DMS53 treated with DMSO at 0.1 percent for 48 hours (cell line): ENCODE data around the gene B4GALT1.
"Not testable (repeated sequence)": the region's sequence is repeated elsewhere in the genome, so short reads cannot be mapped to it uniquely, and the experiment has no call there.

Experiments used
- DNase-seq: peaks from one replicate; lab custom pipeline; 2025; ENCODE audit not compliant: unreplicated experiment; lab: John Stamatoyannopoulos, UW

Gene B4GALT1

DNA sequence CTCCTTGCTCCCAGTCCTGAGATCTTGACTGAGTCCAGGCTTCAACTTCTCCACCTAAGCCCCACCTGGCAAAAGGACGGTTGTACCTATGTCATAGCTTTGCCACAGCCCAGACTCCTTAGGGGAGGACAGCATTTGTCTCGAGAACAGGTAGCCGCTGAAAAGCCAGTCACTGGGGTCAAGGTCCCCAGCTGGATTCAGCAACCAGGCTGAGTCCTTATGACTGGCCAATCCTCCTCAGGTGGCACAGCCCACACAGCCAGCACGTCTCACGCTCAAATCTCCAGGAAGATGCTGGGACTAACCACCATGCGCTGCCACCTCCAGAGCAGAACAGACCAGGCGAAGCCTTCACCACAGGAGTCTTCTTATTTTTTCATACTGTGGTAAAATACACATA is 62.7 kb downstream of the B4GALT1 start:
- no peak for DNase-seq

- no peak for DNase-seq
Measured at GRCh38 chr9:33103501-33104281, 63.4 kb downstream of the B4GALT1 start.

DNA sequence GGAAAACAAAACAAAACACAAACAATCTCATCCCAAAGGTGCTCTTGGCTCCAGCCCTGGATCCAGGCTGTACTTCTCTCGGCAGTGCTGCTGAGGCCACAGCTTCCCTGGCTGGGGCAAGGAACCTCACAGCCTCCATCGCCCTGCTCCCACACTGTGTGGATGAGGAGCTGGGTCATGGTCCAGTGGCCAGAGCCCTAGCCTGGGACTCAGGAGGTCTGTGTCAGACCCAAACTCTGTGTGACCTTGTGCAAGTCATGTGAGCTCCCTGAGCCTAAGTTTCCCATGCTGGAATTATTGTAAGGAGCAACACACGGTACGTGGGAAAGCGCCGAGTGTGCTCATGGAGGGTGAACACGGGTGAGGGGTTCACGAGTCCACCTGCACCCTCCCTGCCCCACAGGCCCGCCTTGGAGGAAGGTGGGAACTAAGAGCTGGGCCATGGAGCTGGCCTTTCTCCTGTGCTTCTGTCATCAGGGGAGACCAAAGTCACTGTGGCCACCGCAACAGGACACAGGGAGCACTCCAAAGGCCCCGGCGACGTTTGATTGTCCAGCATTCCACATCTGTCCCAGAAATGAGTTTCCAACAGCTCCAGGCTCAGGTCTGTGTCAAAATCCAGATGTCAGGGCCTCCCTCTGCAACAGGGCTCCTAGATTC is 64.5 kb downstream of the B4GALT1 start:
- no peak for DNase-seq

DNA sequence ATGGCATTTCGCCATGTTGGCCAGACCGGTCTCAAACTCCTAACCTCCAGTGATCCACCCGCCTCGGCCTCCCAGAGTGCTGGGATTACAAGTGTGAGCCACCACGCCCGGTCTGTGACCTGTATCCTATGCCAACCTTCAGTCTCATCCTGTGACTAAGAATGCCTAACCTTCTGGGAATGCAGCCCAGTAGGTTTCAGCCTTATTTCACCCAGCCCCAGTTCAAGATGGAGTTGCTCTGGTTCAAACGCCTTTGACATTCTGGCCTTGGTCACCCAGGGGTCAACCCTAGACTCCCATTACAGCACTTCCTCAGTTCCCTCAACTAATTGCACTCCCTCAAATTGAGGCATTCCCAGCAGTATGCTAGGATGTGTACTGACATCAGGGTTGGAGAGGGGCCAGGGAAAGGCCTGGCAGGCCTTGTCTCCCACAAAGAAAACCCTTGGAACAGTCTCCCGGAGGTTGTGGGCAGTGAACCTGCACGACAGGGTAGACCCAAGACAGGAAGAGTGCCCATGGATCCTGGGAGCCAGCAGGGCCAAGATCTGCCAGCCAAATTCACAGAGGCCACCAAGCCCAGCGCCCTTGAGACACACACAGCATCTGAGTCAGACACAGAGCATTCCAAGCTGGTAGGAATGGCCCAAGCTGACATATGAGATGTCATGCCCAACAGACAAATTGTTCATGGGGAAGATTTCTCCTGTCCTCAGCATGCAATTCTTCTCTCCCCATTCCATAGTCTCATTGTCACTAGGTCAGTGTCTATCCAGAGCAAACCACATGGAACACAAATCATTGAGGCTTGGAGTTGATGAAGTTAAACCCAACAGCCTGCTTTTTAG is 65.8 kb downstream of the B4GALT1 start:
- no peak for DNase-seq

DNA sequence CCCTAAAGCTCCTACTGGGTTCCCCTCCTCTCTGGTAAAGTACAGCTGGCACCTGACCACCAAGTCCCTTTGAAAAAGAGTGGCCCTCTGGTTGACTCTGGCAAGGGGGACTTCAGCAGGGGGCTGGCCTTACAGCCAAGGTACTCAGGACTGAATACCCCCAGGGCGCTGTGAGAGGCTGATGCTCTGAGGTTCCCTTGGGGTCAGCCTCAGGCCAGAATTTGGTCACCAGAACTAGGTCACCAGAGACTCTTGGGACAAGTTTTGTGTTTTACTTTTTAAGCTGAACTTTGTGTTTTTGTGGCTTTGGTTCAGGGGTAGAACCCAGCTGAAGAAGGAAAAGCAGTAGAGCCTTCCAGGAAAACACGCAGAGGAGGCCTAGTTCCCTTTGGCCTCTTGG is 67.4 kb downstream of the B4GALT1 start:
- no peak for DNase-seq

DNA sequence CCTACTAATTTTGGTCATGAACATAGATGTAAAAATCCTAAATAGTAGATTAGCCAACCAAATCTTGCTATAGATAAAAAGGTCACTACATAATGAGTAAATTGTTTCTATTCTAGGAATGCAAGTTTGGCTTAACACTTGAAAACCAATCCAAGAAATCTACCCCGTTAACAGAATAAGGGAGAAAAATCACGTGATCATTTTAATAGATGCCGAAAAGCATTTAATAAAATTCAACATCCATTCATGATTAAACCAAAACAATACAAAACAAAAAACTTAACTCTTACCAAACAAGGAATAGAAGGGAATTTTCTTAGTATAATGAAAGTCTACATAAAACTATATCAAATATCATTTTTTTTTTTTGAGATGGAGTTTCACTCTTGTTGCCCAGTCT is 69.9 kb downstream of the B4GALT1 start:
- DNase-seq, result no peak

DNA sequence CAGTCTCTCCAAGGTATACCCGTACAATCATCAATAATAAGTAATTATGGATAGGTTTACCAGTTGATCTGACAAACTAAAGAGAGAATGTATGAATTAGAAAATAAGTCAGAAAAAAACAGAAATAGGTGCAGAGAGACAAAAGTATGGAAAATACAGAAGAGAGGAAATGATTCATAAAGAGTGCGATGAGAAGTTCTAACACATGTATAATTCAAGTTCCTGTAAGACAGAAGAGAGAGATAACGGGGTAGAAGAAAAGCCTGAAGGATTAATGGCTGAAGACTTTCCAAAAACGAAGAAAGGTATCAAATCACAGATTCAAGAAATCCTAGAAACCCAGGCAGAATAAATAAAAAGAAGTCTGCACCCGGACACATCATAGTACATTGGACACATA is 74.5 kb downstream of the B4GALT1 start:
- no peak for DNase-seq

GRCh38 chr9:33085672-33086071 is 81.5 kb downstream of the B4GALT1 start:
- not testable (repeated sequence) for DNase-seq

DNA sequence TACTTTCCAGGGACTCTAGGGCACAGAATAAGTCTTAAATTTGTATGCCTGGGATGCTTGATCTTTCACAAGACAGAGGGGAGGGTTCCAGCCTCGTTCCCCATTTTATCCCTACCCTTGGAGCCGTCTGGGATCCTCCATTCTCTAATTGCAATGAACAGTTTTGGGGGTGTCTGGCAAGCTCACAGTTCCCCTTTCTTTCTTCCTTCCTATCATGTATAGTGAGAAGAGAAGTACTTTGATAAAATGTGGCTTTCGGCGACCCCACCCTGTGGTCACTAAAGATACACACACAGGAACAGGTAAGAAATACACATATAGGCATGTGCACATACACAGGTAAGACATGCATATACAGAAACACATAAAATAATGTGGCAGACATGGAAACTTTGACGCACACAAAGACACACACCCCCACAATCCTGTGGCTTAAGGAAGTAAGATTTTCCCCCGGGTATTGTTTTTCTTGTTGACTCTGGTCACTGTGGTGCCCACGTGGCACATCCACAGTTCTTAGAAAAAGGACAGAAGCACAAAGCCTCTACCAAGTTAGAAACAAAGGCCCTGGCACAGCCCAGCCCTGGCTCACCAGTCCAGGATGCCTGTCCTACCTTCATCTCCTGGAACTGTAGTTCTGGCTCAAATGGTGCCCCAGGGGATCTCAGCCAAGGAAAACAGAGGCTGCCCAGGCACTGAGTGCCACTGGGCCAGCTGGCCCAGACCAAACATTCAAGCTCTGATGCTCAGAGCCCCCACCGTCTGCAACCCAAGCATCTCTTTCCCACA is 84.4 kb downstream of the B4GALT1 start:
- no peak for DNase-seq

GRCh38 chr9:33082128-33082527 is 85.0 kb downstream of the B4GALT1 start:
- DNase-seq, result no peak

- DNase-seq, result peak; percentile 89
Measured at GRCh38 chr9:33081128-33081851, 85.8 kb downstream of the B4GALT1 start.

DNA sequence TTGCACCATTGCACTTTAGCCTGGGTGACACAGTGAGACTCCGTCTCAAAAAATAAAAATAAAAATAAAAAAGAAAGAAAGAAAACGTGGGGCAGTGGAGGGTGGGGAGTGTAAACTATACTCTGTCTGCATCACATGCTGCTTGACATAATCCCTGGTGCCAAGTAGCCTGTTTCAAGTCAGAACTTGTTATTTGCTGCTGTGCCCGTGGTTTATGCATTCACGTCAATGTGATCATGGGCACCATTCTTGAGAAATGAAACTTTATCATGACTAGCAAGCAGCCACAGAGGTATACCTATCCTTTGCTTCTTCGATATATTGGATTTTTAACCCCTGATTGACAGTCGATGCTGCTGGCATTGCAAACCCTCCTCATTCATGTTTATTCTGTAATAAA is 86.6 kb downstream of the B4GALT1 start:
- no peak for DNase-seq

DNA sequence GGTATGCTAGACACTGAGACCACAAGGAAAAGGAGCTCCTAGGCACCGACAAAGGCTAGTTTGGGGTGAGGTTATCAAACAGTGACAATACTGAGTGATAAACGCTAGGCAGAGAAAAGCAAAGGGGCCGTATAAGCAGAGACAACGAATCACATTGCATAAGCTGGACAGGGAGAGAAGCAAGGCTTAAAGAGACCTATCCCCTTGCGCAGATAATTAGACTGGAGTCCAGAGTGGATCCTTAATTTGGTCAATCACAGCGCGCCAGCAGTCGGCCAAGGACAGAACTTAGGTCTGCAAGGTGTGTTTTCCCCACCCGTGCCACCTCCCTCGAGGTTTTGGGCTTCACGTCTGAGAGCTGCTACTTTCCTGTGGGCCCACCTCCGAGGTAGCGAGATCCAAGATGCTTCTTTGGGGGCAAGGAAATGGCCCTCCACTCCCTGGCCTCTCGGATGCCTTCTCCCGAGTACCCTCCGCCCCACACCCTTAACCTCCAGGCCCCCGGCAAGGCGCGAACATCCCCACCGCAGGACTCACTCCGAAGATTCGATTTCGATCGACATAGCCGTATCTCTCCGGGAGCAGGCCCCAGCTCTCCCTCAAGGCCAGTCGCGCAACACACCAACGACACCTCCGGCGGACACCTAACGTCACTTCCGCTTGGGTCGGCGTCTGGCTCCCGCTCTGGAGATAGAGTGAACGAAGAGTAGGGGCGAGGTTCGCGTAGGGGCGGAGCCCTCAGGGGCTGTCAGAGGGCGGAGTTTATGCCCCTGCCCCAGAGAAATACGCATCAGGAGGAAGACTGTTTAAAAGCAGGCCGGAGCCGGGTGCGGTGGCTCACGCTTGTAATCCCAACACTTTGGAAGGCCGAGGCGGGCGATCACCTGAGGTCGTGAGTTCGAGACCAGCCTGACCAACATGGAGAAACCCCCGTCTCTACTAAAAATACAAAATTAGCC is 90.8 kb downstream of the B4GALT1 start, which contains the start of gene SMU1:
SMU1 (minus strand) TSS at position 629 of the 959 bp plus-strand sequence; CDS start at position 563, 66 bp downstream.
- peak; percentile 96 for DNase-seq

- DNase-seq, result no peak
Measured at GRCh38 chr9:33068991-33069390, 98.1 kb downstream of the B4GALT1 start.

DNA sequence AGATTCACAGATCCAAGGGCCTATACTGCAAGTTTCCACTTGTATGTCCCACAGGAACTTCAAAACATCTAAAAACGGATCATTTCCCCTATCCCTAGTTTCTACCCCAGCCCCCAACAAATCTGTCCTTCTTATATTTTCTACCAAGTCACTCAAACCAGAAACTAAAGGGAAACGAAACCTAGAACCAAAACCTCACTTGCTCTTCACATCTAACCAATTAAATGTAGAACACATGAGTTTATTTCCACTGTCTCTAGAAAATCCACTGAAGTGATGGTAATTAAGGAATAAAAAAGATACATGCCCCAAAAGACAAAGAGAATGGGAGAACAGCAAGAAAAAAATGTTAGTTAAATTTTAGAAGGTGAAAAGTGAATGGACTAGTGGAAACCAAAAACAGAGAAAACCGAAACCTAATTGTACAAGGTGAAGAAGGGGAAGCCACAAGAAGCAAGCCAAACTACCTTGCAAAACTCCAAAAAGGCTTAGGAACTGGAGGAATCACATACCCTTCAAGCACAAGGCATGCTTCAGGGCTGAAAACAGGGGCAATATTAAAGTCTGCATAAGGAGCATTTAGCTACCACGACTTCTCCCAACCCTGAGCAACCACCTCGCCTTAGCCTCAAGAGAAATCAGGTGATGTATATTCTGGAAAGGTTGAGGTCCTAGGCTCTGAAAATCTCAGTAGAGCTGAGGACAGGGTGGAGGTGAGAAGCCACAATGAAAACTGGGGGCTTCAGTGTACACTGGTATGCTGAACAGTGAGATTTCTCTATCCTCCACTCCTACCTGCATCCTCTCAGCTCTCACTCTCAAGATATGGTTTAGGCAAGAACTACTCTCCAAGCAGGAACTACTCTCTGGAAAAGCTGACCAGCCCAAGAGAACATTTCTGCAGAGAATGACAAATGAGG is 101.7 kb downstream of the B4GALT1 start:
- DNase-seq, result no peak
